Thoracic aorta (tissue), 2 donors: Measurements from ENCODE around the gene TMEM234. TPM values are rescaled to one million over a fixed set of nuclear protein-coding genes. Genes with fewer than 3 reads are reported as not detected.

ENCODE experiments used
- ATAC-seq: fragments of 150-250 bp; one replicate; pipeline ENCODE4 v1.8.0; 2017; ENCODE audit warnings: low read depth; ENCODE audit not compliant: insufficient number of reproducible peaks, low FRiP score
- DNase-seq: peaks from one replicate; pipeline ENCODE4 v3.0.0-alpha.2; 2020; ENCODE audit warnings: low spot score
- H3K27ac ChIP-seq, 2 donors: fragments of 200-600 bp; sonication (generic); 1 replicate in 1 of 2; 2 replicates in 1 of 2; pipeline ENCODE4 v1.5.1; 2016; ENCODE audit warnings: mild to moderate bottlenecking in 2 of 2, moderate library complexity in 2 of 2
- H3K27me3 ChIP-seq: fragments of 200-600 bp; sonication (generic); replicated peaks from 2 replicates; pipeline ENCODE4 v1.6.0; 2016; ENCODE audit warnings: mild to moderate bottlenecking; ENCODE audit not compliant: insufficient read depth
- H3K36me3 ChIP-seq: fragments of 200-600 bp; sonication (generic); one replicate; pipeline ENCODE4 v1.5.1; 2016
- H3K4me1 ChIP-seq, 2 donors: fragments of 200-600 bp; sonication (generic); 1 replicate in 1 of 2; 2 replicates in 1 of 2; pipeline versions ENCODE4 v1.5.1 to v1.6.0; 2016; ENCODE audit warnings: low read depth in 2 of 2, mild to moderate bottlenecking in 1 of 2; ENCODE audit not compliant: control insufficient read depth in 1 of 2
- H3K4me3 ChIP-seq: fragments of 200-600 bp; sonication (generic); 2 replicates; pipeline ENCODE4 v1.5.1; 2016; ENCODE audit warnings: mild to moderate bottlenecking
- H3K9me3 ChIP-seq: fragments of 200-600 bp; sonication (generic); 2 replicates; pipeline ENCODE4 v1.5.1; 2016
- CTCF ChIP-seq: fragments of 200-600 bp; sonication (generic); IDR thresholded peaks from one replicate; pipeline ENCODE4 v1.5.1; 2019; ENCODE audit warnings: antibody characterized with exemption
- total RNA-seq, 2 donors: library from RNA; depleted of rRNA; stranded (reverse); fragments of >200 nt; gene quantifications; one replicate each; pipeline versions ENCODE4 v1.1.0 to v1.2.3, GENCODE V29; 2016

The TMEM234 gene
- total RNA-seq, 2 donors from 2014 or later = 9.5 to 20.0 TPM

- H3K4me1 ChIP-seq = peaks cover 20 to 38% of the 10 kb centered on the region in 2 donors
- no peak for TF ChIP-seq CTCF
- DNase-seq (no peak), ATAC-seq (peak; percentile 34)
- H3K36me3 ChIP-seq = peaks cover 8% of the 10 kb centered on the region
- peak overlapping the region; percentile 85 for H3K4me3 ChIP-seq
- no peaks in the 10 kb centered on the region for H3K9me3 ChIP-seq
- no peaks in the 10 kb centered on the region for H3K27me3 ChIP-seq
- peak overlapping the region; percentile 23 to 53 for H3K27ac ChIP-seq
These were observed 20.9 kb downstream of the TMEM234 start for GRCh38 chr1:32201011-32201855.

GRCh38 chr1:32200226-32201010 lies 21.7 kb downstream of the TMEM234 start, which contains the start of gene CCDC28B:
CCDC28B (plus strand) TSS chr1:32200595; CDS start chr1:32201936, 1,341 bp downstream.
- Histone ChIP-seq H3K9me3 (no peaks in the 10 kb centered on the region), H3K27me3 (no peaks in the 10 kb centered on the region), H3K4me3 (peak within 1 kb of the TSS; percentile 85), H3K4me1 (peaks cover 15 to 33% of the 10 kb centered on the region in 2 donors), H3K27ac (peak within 1 kb of the TSS; percentile 40 to 53), H3K36me3 (peaks cover 14% of the 10 kb centered on the region)
- DNase-seq (no peak), ATAC-seq (no peak)
- no peak for TF ChIP-seq CTCF

GRCh38 chr1:32199717-32200072 lies 22.5 kb downstream of the TMEM234 start:
- H3K4me3 ChIP-seq = peak overlapping the region; percentile 85
- no peak for TF ChIP-seq CTCF
- H3K27ac ChIP-seq = peak overlapping the region; percentile 40 to 53

GRCh38 chr1:32199043-32199716 lies 23.0 kb downstream of the TMEM234 start:
- ATAC-seq = no peak
- no peaks in the 10 kb centered on the region for H3K9me3 ChIP-seq
- peak overlapping the region in 1 of 2 donors; percentile 40 for H3K27ac ChIP-seq
- H3K27me3 ChIP-seq = no peaks in the 10 kb centered on the region
- H3K4me3 ChIP-seq = no peak overlapping the region
- TF ChIP-seq CTCF = no peak
- no peak for DNase-seq
- H3K36me3 ChIP-seq = peaks cover 25% of the 10 kb centered on the region
- peaks cover 15 to 26% of the 10 kb centered on the region in 2 donors for H3K4me1 ChIP-seq

More at GRCh38 chr1:32199717-32200072, 22.5 kb downstream of the TMEM234 start:
- Histone ChIP-seq H3K4me1 (peaks cover 15 to 27% of the 10 kb centered on the region in 2 donors), H3K36me3 (peaks cover 20% of the 10 kb centered on the region), H3K27me3 (no peaks in the 10 kb centered on the region), H3K9me3 (no peaks in the 10 kb centered on the region)
- ATAC-seq = no peak
- no peak for DNase-seq
